Astrocyte (in vitro differentiated cells and primary cell): ENCODE data around the gene KL. TPM values are rescaled to one million over a fixed set of nuclear protein-coding genes. Genes with fewer than 3 reads are reported as not detected.

Experiments used
- DNase-seq: peaks from one replicate; pipeline ENCODE4 v3.0.0-alpha.2; 2010; ENCODE audit warnings: low read depth
- FAIRE-seq: peaks from 2 replicates; lab custom pipeline; 2011; peaks lifted over from hg19 to GRCh38; lab: Jason Lieb, UNC
- H2AFZ ChIP-seq: 2 replicates; pipeline ENCODE4 v1.6.0; 2012; ENCODE audit warnings: low read depth, low read length, inconsistent platforms
- H3K27ac ChIP-seq: 2 replicates; pipeline ENCODE4 v1.5.1; 2011; ENCODE audit warnings: low read depth, low read length, inconsistent platforms
- H3K27me3 ChIP-seq: 2 replicates; pipeline ENCODE4 v1.6.0; 2011; ENCODE audit warnings: low read length, inconsistent platforms; ENCODE audit not compliant: insufficient read depth
- H3K36me3 ChIP-seq: 2 replicates; pipeline ENCODE4 v1.5.1; 2011; ENCODE audit warnings: low read length, inconsistent platforms; ENCODE audit not compliant: insufficient read depth
- H3K4me1 ChIP-seq: 2 replicates; pipeline ENCODE4 v1.5.1; 2011; ENCODE audit warnings: low read length, inconsistent platforms; ENCODE audit not compliant: insufficient read depth
- H3K4me2 ChIP-seq: 2 replicates; pipeline ENCODE4 v1.6.0; 2012; ENCODE audit warnings: low read length, inconsistent platforms
- H3K4me3 ChIP-seq: 2 replicates; pipeline ENCODE4 v1.5.1; 2011; ENCODE audit warnings: low read depth, mild to moderate bottlenecking, low read length, inconsistent platforms; ENCODE audit not compliant: insufficient read depth
- H3K79me2 ChIP-seq: 2 replicates; pipeline ENCODE4 v1.6.0; 2012; ENCODE audit warnings: mild to moderate bottlenecking, low read length, inconsistent platforms; ENCODE audit not compliant: insufficient read depth
- H3K9ac ChIP-seq: 2 replicates; pipeline ENCODE4 v1.6.0; 2012; ENCODE audit warnings: mild to moderate bottlenecking, low read length, inconsistent platforms
- H3K9me3 ChIP-seq: 2 replicates; pipeline ENCODE4 v1.5.1; 2012; ENCODE audit warnings: low read depth, mild to moderate bottlenecking, low read length, inconsistent platforms; ENCODE audit not compliant: insufficient read depth
- H4K20me1 ChIP-seq: 2 replicates; pipeline ENCODE4 v1.6.0; 2012; ENCODE audit warnings: low read length, inconsistent platforms; ENCODE audit not compliant: insufficient read depth
- H3K27ac Mint-ChIP-seq: one replicate; pipeline ENCODE4 v1.8.0; 2021; ENCODE audit warnings: mild to moderate bottlenecking, mixed read lengths; ENCODE audit not compliant: unreplicated experiment
- H3K27me3 Mint-ChIP-seq: one replicate; pipeline ENCODE4 v1.8.0; 2021; ENCODE audit warnings: low read depth, mixed read lengths; ENCODE audit not compliant: unreplicated experiment
- H3K36me3 Mint-ChIP-seq: one replicate; pipeline ENCODE4 v1.8.0; 2021; ENCODE audit warnings: low read depth, mixed read lengths; ENCODE audit not compliant: unreplicated experiment
- H3K4me1 Mint-ChIP-seq: one replicate; pipeline ENCODE4 v1.8.0; 2021; ENCODE audit warnings: low read depth, mixed read lengths; ENCODE audit not compliant: unreplicated experiment
- H3K4me3 Mint-ChIP-seq: one replicate; pipeline ENCODE4 v1.8.0; 2021; ENCODE audit warnings: mild to moderate bottlenecking, moderate library complexity, mixed read lengths; ENCODE audit not compliant: unreplicated experiment
- H3K9me3 Mint-ChIP-seq: one replicate; pipeline ENCODE4 v1.8.0; 2021; ENCODE audit warnings: mild to moderate bottlenecking, mixed read lengths; ENCODE audit not compliant: unreplicated experiment
- CTCF ChIP-seq: IDR thresholded peaks from 2 replicates; pipeline ENCODE4 v1.5.1; 2011; ENCODE audit warnings: low read depth, mild to moderate bottlenecking, inconsistent platforms, low read length, moderate library complexity; ENCODE audit not compliant: insufficient read depth
- EZH2 ChIP-seq: IDR thresholded peaks from 2 replicates; pipeline ENCODE4 v1.6.1; 2012; ENCODE audit warnings: mild to moderate bottlenecking, low read length, inconsistent platforms; ENCODE audit not compliant: insufficient read depth
- total RNA-seq: library from RNA; stranded (reverse); gene quantifications from 2 replicates; pipeline ENCODE4 v1.2.1, GENCODE V29; 2021

The KL gene
- total RNA-seq, 1 donor from 2014 or later: 0.07 TPM

GRCh38 chr13:33087790-33088189, 71.6 kb downstream of the KL start:
- DNase-seq (peak; percentile 46), FAIRE-seq (no peak)
- no peak overlapping the region for H3K4me3 Mint-ChIP-seq
- H3K4me1 Mint-ChIP-seq: peaks cover 15% of the 10 kb centered on the region
- no peaks in the 10 kb centered on the region for H4K20me1 ChIP-seq
- no peaks in the 10 kb centered on the region for H3K36me3 Mint-ChIP-seq
- H3K9me3 ChIP-seq: no peaks in the 10 kb centered on the region
- no peaks in the 10 kb centered on the region for H3K27me3 ChIP-seq
- H3K4me2 ChIP-seq: peak overlapping the region; percentile 68
- H3K27ac ChIP-seq: peak overlapping the region; percentile 31
- no peaks in the 10 kb centered on the region for H3K36me3 ChIP-seq
- TF ChIP-seq CTCF (no peak), EZH2 (no peak)
- H3K27ac Mint-ChIP-seq: no peak overlapping the region
- H3K4me1 ChIP-seq: peaks cover 16% of the 10 kb centered on the region
- peaks cover 5% of the 10 kb centered on the region for H3K27me3 Mint-ChIP-seq
- H3K79me2 ChIP-seq: no peaks in the 10 kb centered on the region
- no peaks in the 10 kb centered on the region for H3K9me3 Mint-ChIP-seq
- no peak overlapping the region for H3K4me3 ChIP-seq
- H3K9ac ChIP-seq: peak overlapping the region; percentile 31
- H2AFZ ChIP-seq: no peak overlapping the region

- no peak overlapping the region for H2AFZ ChIP-seq
- Mint-ChIP-seq H3K9me3 (peaks cover 5% of the 10 kb centered on the region), H3K27ac (no peak overlapping the region), H3K36me3 (no peaks in the 10 kb centered on the region), H3K4me1 (peaks cover 15% of the 10 kb centered on the region), H3K27me3 (peaks cover 5% of the 10 kb centered on the region), H3K4me3 (no peak overlapping the region)
- H3K4me1 ChIP-seq: peaks cover 16% of the 10 kb centered on the region
- no peaks in the 10 kb centered on the region for H3K79me2 ChIP-seq
- TF ChIP-seq CTCF: no peak
- no peak for TF ChIP-seq EZH2
- no peak overlapping the region for H3K4me2 ChIP-seq
- H3K9ac ChIP-seq: no peak overlapping the region
- H3K4me3 ChIP-seq: no peak overlapping the region
- no peak overlapping the region for H3K27ac ChIP-seq
- H4K20me1 ChIP-seq: no peaks in the 10 kb centered on the region
- H3K36me3 ChIP-seq: no peaks in the 10 kb centered on the region
- no peak for DNase-seq
- no peak for FAIRE-seq
- H3K9me3 ChIP-seq: no peaks in the 10 kb centered on the region
- H3K27me3 ChIP-seq: no peaks in the 10 kb centered on the region
Measured at GRCh38 chr13:33089311-33089710, 73.1 kb downstream of the KL start.

- Histone ChIP-seq H3K27ac (no peak overlapping the region), H3K79me2 (no peaks in the 10 kb centered on the region), H4K20me1 (no peaks in the 10 kb centered on the region), H3K4me3 (no peak overlapping the region), H2AFZ (no peak overlapping the region), H3K36me3 (no peaks in the 10 kb centered on the region), H3K4me1 (peaks cover 16% of the 10 kb centered on the region), H3K4me2 (no peak overlapping the region), H3K9me3 (no peaks in the 10 kb centered on the region), H3K9ac (no peak overlapping the region), H3K27me3 (no peaks in the 10 kb centered on the region)
- FAIRE-seq: no peak
- H3K27me3 Mint-ChIP-seq: peaks cover 5% of the 10 kb centered on the region
- no peak overlapping the region for H3K27ac Mint-ChIP-seq
- peaks cover 7% of the 10 kb centered on the region for H3K9me3 Mint-ChIP-seq
- no peaks in the 10 kb centered on the region for H3K36me3 Mint-ChIP-seq
- no peak for DNase-seq
- TF ChIP-seq EZH2 (no peak), CTCF (no peak)
- H3K4me3 Mint-ChIP-seq: no peak overlapping the region
- peaks cover 15% of the 10 kb centered on the region for H3K4me1 Mint-ChIP-seq
Measured at GRCh38 chr13:33090755-33091414, 74.7 kb downstream of the KL start.
